Measurements from ENCODE around the gene CCDC124. TPM values are rescaled to one million over a fixed set of nuclear protein-coding genes. Genes with fewer than 3 reads are reported as not detected.
"Not testable (repeated sequence)": the region's sequence is repeated elsewhere in the genome, so short reads cannot be mapped to it uniquely, and the experiment has no call there.

CCDC124 gene
- polyA plus RNA-seq, 3 donors from 2014 or later = 45.5 to 76.9 (median 52.1) TPM

GRCh38 chr19:17919122-17919521 lies 13.7 kb upstream of the CCDC124 start:
- DNase-seq, H3K4me3 Mint-ChIP-seq, H3K27ac Mint-ChIP-seq, H3K9me3 Mint-ChIP-seq, H3K36me3 Mint-ChIP-seq, H3K4me1 Mint-ChIP-seq: not testable (repeated sequence)
- peaks cover 4 to 12% (median 5%) of the 10 kb centered on the region in 3 donors for H3K27me3 Mint-ChIP-seq (ENCODE audit: low read depth in 3 of 3)

GRCh38 chr19:17920527-17920926 lies 12.3 kb upstream of the CCDC124 start:
- H3K9me3 Mint-ChIP-seq = peaks cover 0 to 2% (median 0%) of the 10 kb centered on the region in 6 donors
- no peak overlapping the region for H3K4me3 Mint-ChIP-seq
- H3K27ac Mint-ChIP-seq = no peak overlapping the region
- H3K27me3 Mint-ChIP-seq (ENCODE audit: low read depth in 3 of 3) = peaks cover 4 to 12% (median 5%) of the 10 kb centered on the region in 3 donors
- H3K4me1 Mint-ChIP-seq = no peaks in the 10 kb centered on the region
- DNase-seq = no peak
- H3K36me3 Mint-ChIP-seq = no peaks in the 10 kb centered on the region

GRCh38 chr19:17922138-17922537 lies 10.7 kb upstream of the CCDC124 start:
- Mint-ChIP-seq H3K4me1 (no peaks in the 10 kb centered on the region), H3K4me3 (no peak overlapping the region), H3K36me3 (no peaks in the 10 kb centered on the region), H3K27me3 (ENCODE audit: low read depth in 3 of 3) (peaks cover 4 to 10% (median 8%) of the 10 kb centered on the region in 3 donors), H3K9me3 (no peaks in the 10 kb centered on the region), H3K27ac (no peak overlapping the region)
- no peak for DNase-seq

- Mint-ChIP-seq H3K36me3 (no peaks in the 10 kb centered on the region), H3K27me3 (ENCODE audit: low read depth in 3 of 3) (peaks cover 0 to 10% (median 2%) of the 10 kb centered on the region in 3 donors), H3K4me3 (no peak overlapping the region), H3K4me1 (no peaks in the 10 kb centered on the region), H3K9me3 (no peaks in the 10 kb centered on the region), H3K27ac (no peak overlapping the region)
- DNase-seq = peak in 2 of 3 donors; percentile 28 to 31
Measured at GRCh38 chr19:17926044-17926443, 6.8 kb upstream of the CCDC124 start.

DNA sequence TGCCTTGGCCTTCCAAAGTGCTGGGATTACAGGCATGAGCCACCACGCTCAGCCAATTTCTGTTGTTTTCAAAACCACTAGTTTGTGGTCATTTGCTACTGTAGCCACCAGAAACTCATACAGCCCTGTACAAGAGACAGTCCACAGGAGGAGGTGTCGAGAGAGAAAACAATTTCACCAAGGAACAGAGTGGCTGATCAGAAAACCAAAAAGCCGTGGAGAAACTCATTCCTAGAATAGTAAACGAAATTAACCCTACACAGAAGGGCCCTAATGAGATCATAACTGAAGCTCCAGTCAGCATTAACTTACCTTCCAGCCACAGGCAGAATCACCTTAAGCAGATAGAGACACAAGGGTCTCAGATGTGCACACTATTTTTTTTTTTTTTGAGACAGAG lies 3.8 kb upstream of the CCDC124 start:
- Mint-ChIP-seq H3K4me1 (peaks cover 18 to 20% of the 10 kb centered on the region in 2 donors), H3K27me3 (ENCODE audit: low read depth in 3 of 3) (peaks cover 8 to 11% (median 10%) of the 10 kb centered on the region in 3 donors), H3K9me3 (no peaks in the 10 kb centered on the region), H3K27ac (peak overlapping the region in 1 of 6 donors; percentile 43), H3K4me3 (no peak overlapping the region), H3K36me3 (no peaks in the 10 kb centered on the region)
- DNase-seq = no peak

GRCh38 chr19:17931532-17932191 lies 1.2 kb upstream of the CCDC124 start:
- Mint-ChIP-seq H3K9me3 (no peaks in the 10 kb centered on the region), H3K4me3 (peak overlapping the region; percentile 74 to 85 (median 75)), H3K27me3 (ENCODE audit: low read depth in 3 of 3) (peaks cover 6 to 9% (median 8%) of the 10 kb centered on the region in 3 donors), H3K4me1 (peaks cover 20 to 21% of the 10 kb centered on the region in 2 donors), H3K27ac (peak overlapping the region in 3 of 6 donors; percentile 62 to 74 (median 63)), H3K36me3 (no peaks in the 10 kb centered on the region)
- no peak for DNase-seq

DNA sequence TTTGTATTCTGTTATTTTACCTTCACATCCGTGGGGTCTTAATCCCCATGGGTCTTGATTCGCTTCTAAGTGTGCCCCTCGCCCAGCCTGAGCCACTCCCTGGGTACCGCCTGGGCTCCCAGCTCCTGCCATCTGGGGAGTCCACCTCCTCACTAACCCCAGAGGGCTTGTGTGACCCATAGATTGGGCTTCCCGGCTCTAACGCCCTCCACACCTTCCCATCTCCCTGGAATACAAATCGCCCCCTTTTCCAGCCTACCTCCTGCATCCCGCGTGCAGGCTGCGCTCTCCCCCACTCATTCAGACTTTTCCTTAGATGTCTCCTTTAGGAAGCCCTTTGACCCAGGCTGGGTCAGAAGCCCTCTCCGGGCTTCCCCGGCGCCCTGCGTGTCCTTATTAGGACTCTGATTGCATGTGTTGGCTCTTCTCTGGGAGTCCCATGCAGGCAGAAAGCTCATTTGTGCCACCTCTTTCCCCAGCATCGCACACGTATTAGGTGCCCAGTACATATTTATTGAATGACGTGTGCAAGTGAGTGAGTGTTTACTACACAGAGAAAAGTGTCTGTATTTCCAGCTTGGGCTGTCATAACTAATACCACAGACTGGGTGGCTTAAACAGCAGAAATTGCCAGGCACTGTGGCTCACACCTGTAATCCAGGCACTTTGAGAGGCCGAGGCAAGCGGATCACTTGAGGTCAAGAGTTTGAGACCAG lies 757 bp downstream of the CCDC124 start:
- Mint-ChIP-seq H3K4me1 (peaks cover 20 to 21% of the 10 kb centered on the region in 2 donors), H3K4me3 (peak overlapping the region; percentile 85 to 95 (median 90)), H3K27me3 (ENCODE audit: low read depth in 3 of 3) (peaks cover 5 to 8% (median 8%) of the 10 kb centered on the region in 3 donors), H3K9me3 (no peaks in the 10 kb centered on the region), H3K27ac (peak overlapping the region; percentile 92 to 98 (median 96)), H3K36me3 (no peaks in the 10 kb centered on the region)
- DNase-seq = no peak

GRCh38 chr19:17936379-17936778 lies 3.6 kb downstream of the CCDC124 start:
- no peaks in the 10 kb centered on the region for H3K9me3 Mint-ChIP-seq
- no peak overlapping the region for H3K27ac Mint-ChIP-seq
- DNase-seq = no peak
- peaks cover 0 to 3% (median 0%) of the 10 kb centered on the region in 3 donors for H3K36me3 Mint-ChIP-seq
- peaks cover 20 to 21% of the 10 kb centered on the region in 2 donors for H3K4me1 Mint-ChIP-seq
- no peak overlapping the region for H3K4me3 Mint-ChIP-seq
- H3K27me3 Mint-ChIP-seq (ENCODE audit: low read depth in 3 of 3) = peaks cover 5 to 8% (median 7%) of the 10 kb centered on the region in 3 donors

GRCh38 chr19:17937371-17937900 lies 4.6 kb downstream of the CCDC124 start:
- no peak for DNase-seq
- Mint-ChIP-seq H3K9me3 (no peaks in the 10 kb centered on the region), H3K4me3 (no peak overlapping the region), H3K27me3 (ENCODE audit: low read depth in 3 of 3) (peaks cover 5 to 6% (median 6%) of the 10 kb centered on the region in 3 donors), H3K4me1 (peaks cover 11 to 14% of the 10 kb centered on the region in 2 donors), H3K27ac (no peak overlapping the region), H3K36me3 (peaks cover 0 to 3% (median 0%) of the 10 kb centered on the region in 3 donors)

DNA sequence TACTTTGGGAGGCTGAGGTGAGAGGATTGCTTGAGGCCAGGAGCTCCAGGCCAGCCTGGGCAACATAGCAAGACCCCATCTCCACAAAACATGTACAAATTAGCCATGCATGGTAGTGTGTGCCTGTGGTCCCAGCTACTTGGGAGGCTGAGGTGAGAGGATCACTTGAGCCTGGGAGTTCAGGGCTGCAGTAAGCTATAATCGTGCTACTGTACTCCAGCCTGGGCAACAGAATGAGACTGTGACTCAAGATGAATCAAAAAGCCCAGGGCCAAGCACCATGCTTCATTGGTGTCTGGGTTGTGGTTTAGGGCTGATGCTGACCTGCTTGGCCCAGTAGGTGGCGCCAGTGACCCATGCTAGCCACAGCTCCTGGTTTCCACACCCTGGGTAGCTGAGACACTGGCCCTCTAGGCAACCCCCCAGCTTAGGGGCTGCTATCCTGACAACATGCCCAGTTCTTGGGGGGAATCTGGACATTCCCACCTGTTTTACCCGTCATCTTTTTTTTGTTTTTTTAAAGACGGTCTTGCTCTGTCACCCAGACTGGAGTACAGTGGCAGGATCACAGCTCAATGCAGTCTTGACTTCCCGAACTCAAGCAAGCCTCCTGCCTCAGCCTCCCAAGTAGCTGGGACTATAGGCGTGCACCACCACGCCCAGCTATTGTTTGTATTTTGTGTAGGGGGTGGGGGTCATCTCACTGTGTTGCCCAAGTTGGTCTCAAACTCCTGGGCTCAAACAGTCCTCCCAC lies 5.5 kb downstream of the CCDC124 start:
- H3K4me3 Mint-ChIP-seq = no peak overlapping the region
- H3K4me1 Mint-ChIP-seq = peaks cover 6 to 11% of the 10 kb centered on the region in 2 donors
- H3K27ac Mint-ChIP-seq = peak overlapping the region in 1 of 6 donors; percentile 67
- peaks cover 0 to 3% (median 0%) of the 10 kb centered on the region in 3 donors for H3K36me3 Mint-ChIP-seq
- no peaks in the 10 kb centered on the region for H3K9me3 Mint-ChIP-seq
- DNase-seq = peak; percentile 74 to 78 (median 76)
- H3K27me3 Mint-ChIP-seq (ENCODE audit: low read depth in 3 of 3) = no peaks in the 10 kb centered on the region

- Mint-ChIP-seq H3K4me3 (no peak overlapping the region), H3K9me3 (no peaks in the 10 kb centered on the region), H3K36me3 (peaks cover 0 to 3% (median 0%) of the 10 kb centered on the region in 3 donors), H3K4me1 (peaks cover 3 to 5% of the 10 kb centered on the region in 2 donors), H3K27me3 (ENCODE audit: low read depth in 3 of 3) (peaks cover 5 to 14% (median 6%) of the 10 kb centered on the region in 3 donors), H3K27ac (no peak overlapping the region)
- no peak for DNase-seq
Measured at GRCh38 chr19:17942181-17942580, 9.4 kb downstream of the CCDC124 start.

DNA sequence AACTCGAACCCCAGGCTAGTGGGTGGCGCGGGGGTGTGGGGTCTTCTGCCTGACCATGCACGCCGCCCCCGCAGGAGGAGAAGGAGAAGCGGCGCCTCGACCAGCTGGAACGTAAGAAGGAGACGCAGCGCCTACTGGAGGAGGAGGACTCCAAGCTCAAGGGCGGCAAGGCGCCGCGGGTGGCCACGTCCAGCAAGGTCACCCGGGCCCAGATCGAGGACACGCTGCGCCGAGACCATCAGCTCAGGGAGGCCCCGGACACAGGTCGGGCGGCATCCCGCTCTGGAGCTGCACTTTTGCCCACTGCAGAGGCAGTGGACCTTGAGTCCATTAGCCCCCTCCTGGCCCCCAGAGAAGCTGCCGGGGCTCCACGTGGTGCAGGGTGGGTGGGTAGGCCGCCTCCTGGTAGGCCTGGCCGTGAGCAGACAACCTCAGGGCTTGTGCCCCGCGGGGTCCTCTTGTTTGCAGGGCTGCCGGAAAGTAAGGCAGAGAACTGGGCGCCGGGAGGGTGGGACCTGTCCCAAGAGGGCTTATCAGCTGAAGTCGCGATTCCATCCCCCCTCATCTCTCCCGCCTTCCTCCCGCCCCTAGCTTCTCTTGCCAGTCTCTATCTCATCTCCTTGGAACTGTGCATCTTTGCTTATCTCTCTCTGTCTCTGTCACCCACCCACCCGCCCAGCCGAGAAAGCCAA lies 9.9 kb downstream of the CCDC124 start:
- peaks cover 7 to 9% of the 10 kb centered on the region in 2 donors for H3K4me1 Mint-ChIP-seq
- H3K4me3 Mint-ChIP-seq = no peak overlapping the region
- DNase-seq = no peak
- H3K27ac Mint-ChIP-seq = no peak overlapping the region
- H3K27me3 Mint-ChIP-seq (ENCODE audit: low read depth in 3 of 3) = peaks cover 9 to 20% (median 10%) of the 10 kb centered on the region in 3 donors
- peaks cover 0 to 3% (median 0%) of the 10 kb centered on the region in 3 donors for H3K36me3 Mint-ChIP-seq
- no peaks in the 10 kb centered on the region for H3K9me3 Mint-ChIP-seq

All from immature natural killer cell (primary cell).